Bronchial smooth muscle cell (primary cell): ENCODE measurements around the gene RPL38. TPM values are rescaled to one million over a fixed set of nuclear protein-coding genes. Genes with fewer than 3 reads are reported as not detected.

Experiments used
- total RNA-seq: library from RNA; depleted of rRNA; stranded (reverse); fragments of >200 nt; gene quantifications from 2 replicates; pipeline ENCODE4 v1.2.1, GENCODE V29; 2014

The RPL38 gene
- 3,252 and 6,020 TPM in 2 replicates for total RNA-seq

GRCh38 chr17:74203439-74204240 is at the start of gene RPL38:
Gene RPL38, plus strand, starts transcription at chr17:74203678. Its CDS starts 278 bp downstream, at chr17:74203956.

DNA sequence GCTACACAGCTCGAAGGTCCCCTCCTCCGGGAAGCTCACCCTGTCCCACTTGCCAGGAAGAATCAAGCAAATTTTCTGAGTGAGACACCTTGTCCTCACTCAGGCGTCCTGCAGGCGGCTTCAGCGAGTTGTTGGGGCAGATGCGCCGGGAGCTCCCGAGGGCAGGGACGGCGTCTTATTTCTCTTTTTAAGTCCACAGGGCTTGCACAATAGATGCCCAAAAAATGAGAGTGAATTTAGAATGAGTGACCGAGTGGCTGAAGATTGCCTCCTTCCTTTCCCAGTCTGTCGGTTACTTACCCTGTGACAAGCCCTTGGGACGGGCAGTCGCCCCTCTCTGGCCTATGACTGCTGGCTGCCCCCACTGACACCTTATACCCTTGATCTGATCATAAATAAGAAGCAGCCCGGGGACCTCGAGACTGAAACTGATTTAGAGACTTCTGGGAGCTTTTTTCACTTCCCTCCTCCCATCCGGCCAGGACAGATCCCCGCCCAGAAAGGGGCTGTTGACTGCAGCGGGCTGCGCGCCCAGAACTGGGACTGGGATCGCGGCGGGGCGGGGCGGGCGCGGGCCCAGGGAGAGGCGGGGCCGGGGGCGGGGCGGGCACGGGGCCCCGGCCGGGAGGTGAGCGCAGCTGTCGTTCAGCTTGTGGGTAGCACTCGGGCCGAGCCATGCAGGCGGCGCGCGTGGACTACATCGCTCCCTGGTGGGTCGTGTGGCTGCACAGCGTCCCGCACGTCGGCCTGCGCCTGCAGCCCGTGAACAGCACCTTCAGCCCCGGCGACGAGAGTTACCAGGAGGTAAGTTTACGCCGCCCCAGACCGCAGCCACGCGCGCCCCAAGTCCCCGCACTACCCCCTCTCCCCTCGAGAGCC is 9.7 kb downstream of the RPL38 start, which contains the start of gene TTYH2:
Gene TTYH2, plus strand, starts transcription at position 659 of the 879 bp plus-strand sequence. Its CDS starts 17 bp downstream, at position 676.

Other genes starting within 250 kb of the RPL38 start
- gene TTYH2, start 9.9 kb downstream of the RPL38 start, total RNA-seq: 5.2 and 5.7 TPM in 2 replicates
- gene DNAI2, start 70.6 kb downstream of the RPL38 start, total RNA-seq: not detected in 2 replicates
- gene KIF19, start 122.5 kb downstream of the RPL38 start, total RNA-seq: not detected in 2 replicates
- not detected in 2 replicates for gene BTBD17, start 158.2 kb downstream of the RPL38 start, total RNA-seq
- gene GPR142, start 163.8 kb downstream of the RPL38 start, total RNA-seq: 0.16 TPM in 1 of 2 replicates, not detected in the other
- gene GPRC5C, start 228.4 kb downstream of the RPL38 start, total RNA-seq: 0.52 and 1.1 TPM in 2 replicates